ENCODE data around the gene ZDHHC24.

DNA sequence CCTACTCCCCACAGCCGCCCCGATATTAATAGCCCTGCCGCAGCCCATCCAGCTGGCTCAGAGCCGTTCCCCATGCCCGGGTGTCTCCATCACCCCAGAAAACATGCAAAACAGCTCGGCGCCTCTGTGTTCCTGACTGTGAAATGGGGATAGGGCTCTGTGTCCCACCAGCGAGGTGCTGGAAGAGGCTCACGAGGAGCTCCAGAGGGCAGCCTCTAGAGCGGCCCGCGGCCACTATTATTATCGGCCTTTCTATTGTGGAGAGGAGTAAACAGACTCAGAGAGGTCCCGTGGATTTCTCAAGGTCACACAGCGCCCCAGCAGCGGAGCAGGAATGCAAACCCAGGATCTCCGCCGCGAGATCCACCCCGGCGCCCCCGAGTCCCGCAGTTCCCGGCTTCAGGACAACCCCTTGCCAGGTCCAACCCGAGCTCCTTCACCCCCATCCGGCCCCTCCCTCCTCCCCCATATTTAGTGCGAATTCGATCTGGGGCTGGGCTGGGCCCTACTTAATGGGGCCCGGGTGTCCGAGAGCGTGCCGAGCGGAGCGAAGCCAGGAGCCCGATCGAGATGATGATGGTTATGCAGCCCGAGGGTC lies 619 bp upstream of the ZDHHC24 start, which contains the start of gene ACTN3:
- TF ChIP-seq CTCF (conservative IDR thresholded peaks at IDR 0.05; ENCODE audit: low read length): no peak
- no peak for TF ChIP-seq EZH2phosphoT487 (IDR thresholded peaks at IDR 0.05; ENCODE audit: borderline replicate concordance, low read depth, low read length)

Measured in OCI-LY7 (cell line).